Measurements from ENCODE around the gene CHAT. TPM values are rescaled to one million over a fixed set of nuclear protein-coding genes. Genes with fewer than 3 reads are reported as not detected.

The CHAT gene
- total RNA-seq, 1 experiment from 2014 or later: not detected

DNA sequence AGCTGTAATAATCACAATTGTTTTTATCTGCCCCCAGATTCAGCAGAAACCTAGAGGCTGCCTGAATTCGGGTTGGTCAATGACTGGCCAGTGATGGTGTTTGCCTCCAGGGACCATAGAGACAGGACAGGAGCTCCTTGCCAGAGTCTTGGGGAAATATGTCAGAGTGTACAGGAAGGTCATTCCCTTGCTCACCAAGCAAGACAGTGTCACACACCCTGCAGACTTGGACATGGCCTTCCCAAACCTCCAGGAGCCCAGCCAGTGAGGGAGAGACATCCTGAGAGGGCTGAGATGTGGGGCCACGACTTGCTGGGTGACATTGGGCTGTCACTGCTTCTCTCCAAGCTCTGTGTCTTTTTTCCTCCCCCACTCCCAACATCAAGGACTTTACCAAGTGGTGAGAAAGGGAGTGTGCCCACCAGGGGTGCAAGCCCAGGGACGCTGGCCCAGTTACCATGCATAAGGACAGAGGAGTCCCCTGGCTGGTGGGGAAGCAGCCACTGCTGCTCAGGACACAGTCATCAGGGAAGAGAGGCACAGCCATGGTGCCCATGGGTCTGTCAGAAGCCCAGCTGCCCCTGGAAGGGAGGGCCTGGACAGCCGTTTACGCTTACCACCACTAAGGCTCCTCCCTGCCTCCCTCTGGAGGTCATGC lies 40.3 kb downstream of the CHAT start:
- Histone ChIP-seq H4K5ac (ENCODE audit: insufficient read length, low read depth, low read length) (no peak overlapping the region), H3K4me1 (ENCODE audit: insufficient read depth, low read length) (no peaks in the 10 kb centered on the region), H3K79me1 (ENCODE audit: insufficient read depth, low read depth, low read length, poor library complexity, severe bottlenecking) (no peaks in the 10 kb centered on the region), H2BK20ac (ENCODE audit: low read depth, low read length, poor library complexity, severe bottlenecking) (no peak overlapping the region), H2BK120ac (ENCODE audit: low read depth, low read length, poor library complexity, severe bottlenecking) (no peak overlapping the region), H3K27me3 (ENCODE audit: insufficient read depth, low read length) (no peaks in the 10 kb centered on the region; the same call in 1 of the 2 replicates), H3T11ph (ENCODE audit: low read length) (no peak overlapping the region), H3K4me2 (ENCODE audit: insufficient read depth, insufficient read length, low read length) (no peak overlapping the region), H4K91ac (ENCODE audit: insufficient read length, low read depth, low read length) (no peak overlapping the region), H3K23me2 (ENCODE audit: insufficient read length, low read depth, low read length, poor library complexity, severe bottlenecking) (no peaks in the 10 kb centered on the region), H3K23ac (ENCODE audit: insufficient read length, low read depth, low read length) (no peak overlapping the region), H3K18ac (ENCODE audit: insufficient read length, low read depth, low read length) (no peak overlapping the region), H3K9ac (ENCODE audit: extremely low read depth, insufficient read length, low read length) (no peak overlapping the region), H2BK12ac (ENCODE audit: insufficient read length, low read depth, low read length) (no peak overlapping the region), H4K20me1 (ENCODE audit: control insufficient read depth, insufficient read depth, insufficient read length) (no peaks in the 10 kb centered on the region), H2BK15ac (ENCODE audit: low read depth, low read length) (no peak overlapping the region), H2AK5ac (ENCODE audit: insufficient read length, low read length) (no peak overlapping the region), H3K14ac (ENCODE audit: insufficient read depth, low read length) (no peak overlapping the region; the same call in 1 of the 2 replicates), H3K9me3 (ENCODE audit: control insufficient read depth, low read depth, low read length) (no peaks in the 10 kb centered on the region), H2BK5ac (ENCODE audit: insufficient read length, low read length) (no peak overlapping the region), H4K8ac (replicated peaks; ENCODE audit: insufficient read length, low read depth, low read length) (no peak overlapping the region), H3K56ac (ENCODE audit: insufficient read length, low read depth, low read length) (no peak overlapping the region), H3K79me2 (ENCODE audit: insufficient read depth, low read length) (no peaks in the 10 kb centered on the region), H3K4ac (ENCODE audit: low read depth, low read length) (no peak overlapping the region), H3K27ac (ENCODE audit: insufficient read length, low read depth, low read length) (no peak overlapping the region), H2AFZ (ENCODE audit: low read length) (no peak overlapping the region)
- peaks cover 0 to 6% (median 6%) of the 10 kb centered on the region in 3 experiments; a peak in 5 of 7 replicates for H3K36me3 Mint-ChIP-seq (ENCODE audit: insufficient read depth in 1 of 3, low read depth in 3 of 3)
- peaks cover 7 to 11% of the 10 kb centered on the region in 2 experiments for H3K9me3 Mint-ChIP-seq
- H3K27me3 Mint-ChIP-seq (ENCODE audit: low read depth): peaks cover 65% of the 10 kb centered on the region
- H3K4me1 Mint-ChIP-seq: peaks cover 9% of the 10 kb centered on the region in 2 experiments
- TF ChIP-seq, protein P1, sequence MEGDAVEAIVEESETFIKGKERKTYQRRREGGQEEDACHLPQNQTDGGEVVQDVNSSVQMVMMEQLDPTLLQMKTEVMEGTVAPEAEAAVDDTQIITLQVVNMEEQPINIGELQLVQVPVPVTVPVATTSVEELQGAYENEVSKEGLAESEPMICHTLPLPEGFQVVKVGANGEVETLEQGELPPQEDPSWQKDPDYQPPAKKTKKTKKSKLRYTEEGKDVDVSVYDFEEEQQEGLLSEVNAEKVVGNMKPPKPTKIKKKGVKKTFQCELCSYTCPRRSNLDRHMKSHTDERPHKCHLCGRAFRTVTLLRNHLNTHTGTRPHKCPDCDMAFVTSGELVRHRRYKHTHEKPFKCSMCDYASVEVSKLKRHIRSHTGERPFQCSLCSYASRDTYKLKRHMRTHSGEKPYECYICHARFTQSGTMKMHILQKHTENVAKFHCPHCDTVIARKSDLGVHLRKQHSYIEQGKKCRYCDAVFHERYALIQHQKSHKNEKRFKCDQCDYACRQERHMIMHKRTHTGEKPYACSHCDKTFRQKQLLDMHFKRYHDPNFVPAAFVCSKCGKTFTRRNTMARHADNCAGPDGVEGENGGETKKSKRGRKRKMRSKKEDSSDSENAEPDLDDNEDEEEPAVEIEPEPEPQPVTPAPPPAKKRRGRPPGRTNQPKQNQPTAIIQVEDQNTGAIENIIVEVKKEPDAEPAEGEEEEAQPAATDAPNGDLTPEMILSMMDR (conservative IDR thresholded peaks at IDR 0.05): no peak; the same call in 2 of the 3 replicates
- no peak overlapping the region for H3K4me3 Mint-ChIP-seq
- H3K27ac Mint-ChIP-seq: no peak overlapping the region
- peak; percentile 22 for DNase-seq
- WGBS (ENCODE audit: extremely low coverage, insufficient read length, low lambda C conversion rate): no CpG with 5 or more reads among the region's 5 CpGs
